ENCODE results near the gene PRDM11. TPM values are rescaled to one million over a fixed set of nuclear protein-coding genes. Genes with fewer than 3 reads are reported as not detected.

Gene PRDM11
- total and polyA plus RNA-seq, 2 of the 8 experiments (the other 6 are each of a cell fraction or from before 2014, with no cell fraction given) = 3.6 to 11.7 TPM

DNA sequence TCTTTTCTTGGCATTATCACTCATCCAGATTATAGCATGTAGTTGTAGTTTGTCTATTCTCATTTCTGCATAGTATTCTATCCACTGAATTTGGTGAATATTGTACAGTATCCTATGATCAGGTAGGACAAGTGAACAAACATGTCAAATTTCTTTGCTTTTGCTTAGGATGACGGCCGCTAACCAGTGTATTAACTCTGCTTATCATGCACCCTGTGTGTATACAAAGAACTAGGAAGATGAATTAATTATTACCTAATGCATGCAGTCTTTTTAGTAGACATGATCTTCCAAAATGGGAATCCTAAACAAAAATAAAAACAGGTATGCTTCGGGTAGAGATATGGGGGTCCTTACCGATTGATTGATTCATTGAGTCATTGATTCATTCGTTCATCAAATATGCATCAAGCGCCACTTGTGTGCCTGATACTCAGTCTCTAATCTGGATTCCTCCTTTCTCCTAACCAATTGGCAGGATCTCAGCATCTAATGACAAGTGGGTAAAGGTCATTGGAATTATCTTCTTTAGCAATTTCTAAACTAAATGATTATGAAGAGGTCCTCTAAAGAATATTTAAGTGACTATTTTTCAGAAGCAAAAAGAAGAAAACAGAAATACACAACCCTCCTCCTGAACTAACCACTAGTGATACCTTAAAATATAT is 27.9 kb downstream of the PRDM11 start:
- no peak overlapping the region for H4K5ac ChIP-seq (ENCODE audit: insufficient read length, low read depth, low read length)
- no peak overlapping the region for H3K4ac ChIP-seq (replicated peaks; ENCODE audit: insufficient read length, low read depth, low read length)
- ChIA-PET CTCF (ENCODE audit: partially characterized antibody) (interaction anchor here (0.7 to 1.0 kb wide), 2 partner anchors 10 to 83 kb away, joined by 3 read pairs; no protein-coding TSS in a partner anchor), POLR2A (ENCODE audit: partially characterized antibody) (interaction anchor here (1.2 kb wide), 1 partner anchor 28 kb away, joined by 3 read pairs; no protein-coding TSS in a partner anchor)
- FAIRE-seq = no peak
- H3K79me2 ChIP-seq (ENCODE audit: control insufficient read depth in 1 of 2, insufficient read depth in 2 of 2, low read length in 2 of 2) = no peaks in the 10 kb centered on the region
- no peak overlapping the region for H2BK15ac ChIP-seq (ENCODE audit: low read length)
- no peak overlapping the region for H2BK5ac ChIP-seq (ENCODE audit: low read depth, low read length)
- H3K27ac ChIP-seq (ENCODE audit: low read depth, low read length) = no peak overlapping the region
- no peaks in the 10 kb centered on the region for H3K23me2 ChIP-seq (ENCODE audit: low read depth, low read length)
- H2AFZ ChIP-seq (ENCODE audit: low read length) = no peak overlapping the region
- no peak overlapping the region for H4K8ac ChIP-seq (ENCODE audit: extremely low read depth, insufficient read depth, low read length)
- H3K4me1 ChIP-seq (replicated peaks in 1 of 4; ENCODE audit: control insufficient read depth in 3 of 4, insufficient read depth in 4 of 4, low read length in 3 of 4) = no peaks in the 10 kb centered on the region
- no peak overlapping the region for H3K23ac ChIP-seq (ENCODE audit: insufficient read length)
- no peak overlapping the region for H3K18ac ChIP-seq (ENCODE audit: extremely low read depth, low read length)
- no peaks in the 10 kb centered on the region for H3K9me3 ChIP-seq (ENCODE audit: insufficient read depth in 2 of 2, low read depth in 1 of 2, low read length in 1 of 2)
- no peak for DNase-seq (ENCODE audit: low read depth in 1 of 2, low spot score in 2 of 2)
- no peaks in the 10 kb centered on the region for H3K36me3 ChIP-seq (ENCODE audit: control insufficient read depth in 2 of 4, insufficient read depth in 4 of 4, low read length in 3 of 4)
- no peaks in the 10 kb centered on the region for H4K20me1 ChIP-seq (replicated peaks in 1 of 2; ENCODE audit: control insufficient read depth in 1 of 2, insufficient read depth in 2 of 2, low read length in 2 of 2)
- H2BK120ac ChIP-seq (replicated peaks; ENCODE audit: low read depth, low read length) = no peak overlapping the region
- no peak overlapping the region for H2BK12ac ChIP-seq (ENCODE audit: low read depth, low read length)
- no peak overlapping the region for H3K14ac ChIP-seq (ENCODE audit: insufficient read length)
- no peak overlapping the region for H3K9ac ChIP-seq (replicated peaks in 1 of 4; ENCODE audit: extremely low read depth in 1 of 4, low read depth in 3 of 4, low read length in 3 of 4)
- 84% methylated on average over 6 of the region's 6 CpGs; no CpG with 5 or more reads in 1 of the 2 experiments for WGBS, 2 experiments (ENCODE audit: extremely low coverage in 1 of 2, insufficient coverage in 1 of 2, insufficient read length in 1 of 2, insufficient replicate concordance in 2 of 2, low coverage in 1 of 2, low lambda C conversion rate in 2 of 2, missing lambda C conversion rate in 1 of 2)
- no peak overlapping the region for H2BK20ac ChIP-seq (ENCODE audit: low read length)
- H3K79me1 ChIP-seq (ENCODE audit: low read depth, low read length) = no peaks in the 10 kb centered on the region; the same call in 1 of the 2 replicates
- no peak overlapping the region for H2AK5ac ChIP-seq (ENCODE audit: low read depth, low read length)
- no peak overlapping the region for H3K4me2 ChIP-seq (ENCODE audit: insufficient read depth in 1 of 2, low read depth in 2 of 2, low read length in 2 of 2)
- H4K91ac ChIP-seq (replicated peaks; ENCODE audit: insufficient read length, low read length) = no peak overlapping the region
- no peak overlapping the region for H3K4me3 ChIP-seq (ENCODE audit: extremely low read depth in 1 of 4, insufficient read depth in 2 of 4, low read depth in 3 of 4, low read length in 4 of 4)
- no peak overlapping the region for H3K56ac ChIP-seq (replicated peaks; ENCODE audit: insufficient read length, low read depth, low read length)
- H3K27me3 ChIP-seq (replicated peaks in 1 of 4; ENCODE audit: control insufficient read depth in 3 of 4, extremely low read depth in 1 of 4, insufficient read depth in 3 of 4, low read length in 3 of 4) = no peaks in the 10 kb centered on the region
- TF ChIP-seq GABPA (IDR thresholded peaks at IDR 0.05; ENCODE audit: borderline replicate concordance, insufficient read depth, low read length) = no peak
- no peak for TF ChIP-seq MAFK (IDR thresholded peaks at IDR 0.05; ENCODE audit: low read depth, low read length)
- TF ChIP-seq JUND (IDR thresholded peaks at IDR 0.05; ENCODE audit: low read length) = no peak
- TF ChIP-seq ASH2L (IDR thresholded peaks at IDR 0.05; ENCODE audit: low read length) = no peak

Measured in H1 (cell line).